Measurements from ENCODE around the gene MAP4K3.

MAP4K3 gene

DNA sequence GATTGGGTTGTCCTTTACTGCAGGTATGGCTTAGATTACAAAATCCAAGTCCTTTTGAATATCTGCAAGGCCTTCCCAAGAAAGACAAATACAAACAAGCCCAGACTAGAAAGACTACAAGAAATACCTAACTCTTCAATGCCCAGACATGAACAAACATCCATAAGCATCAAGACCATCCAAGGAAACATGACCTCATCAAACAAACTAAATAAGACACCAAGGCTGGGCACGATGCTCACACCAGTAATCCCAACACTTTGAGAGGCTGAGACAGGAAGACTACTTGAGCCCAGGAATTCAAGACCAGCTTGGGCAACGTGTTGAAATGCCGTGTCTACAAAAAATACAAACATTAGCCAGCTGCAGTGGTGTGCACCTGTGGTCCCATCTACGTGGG is 31.7 kb downstream of the MAP4K3 start:
- TF ChIP-seq, protein P1, sequence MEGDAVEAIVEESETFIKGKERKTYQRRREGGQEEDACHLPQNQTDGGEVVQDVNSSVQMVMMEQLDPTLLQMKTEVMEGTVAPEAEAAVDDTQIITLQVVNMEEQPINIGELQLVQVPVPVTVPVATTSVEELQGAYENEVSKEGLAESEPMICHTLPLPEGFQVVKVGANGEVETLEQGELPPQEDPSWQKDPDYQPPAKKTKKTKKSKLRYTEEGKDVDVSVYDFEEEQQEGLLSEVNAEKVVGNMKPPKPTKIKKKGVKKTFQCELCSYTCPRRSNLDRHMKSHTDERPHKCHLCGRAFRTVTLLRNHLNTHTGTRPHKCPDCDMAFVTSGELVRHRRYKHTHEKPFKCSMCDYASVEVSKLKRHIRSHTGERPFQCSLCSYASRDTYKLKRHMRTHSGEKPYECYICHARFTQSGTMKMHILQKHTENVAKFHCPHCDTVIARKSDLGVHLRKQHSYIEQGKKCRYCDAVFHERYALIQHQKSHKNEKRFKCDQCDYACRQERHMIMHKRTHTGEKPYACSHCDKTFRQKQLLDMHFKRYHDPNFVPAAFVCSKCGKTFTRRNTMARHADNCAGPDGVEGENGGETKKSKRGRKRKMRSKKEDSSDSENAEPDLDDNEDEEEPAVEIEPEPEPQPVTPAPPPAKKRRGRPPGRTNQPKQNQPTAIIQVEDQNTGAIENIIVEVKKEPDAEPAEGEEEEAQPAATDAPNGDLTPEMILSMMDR (IDR thresholded peaks at IDR 0.05; ENCODE audit: borderline replicate concordance, control extremely low read depth, extremely low read depth, insufficient read depth, missing control alignments) = no peak
- no peak for DNase-seq (ENCODE audit: low spot score)
- in situ Hi-C loops (cut with MboI; ENCODE audit: low sequenced_read_pairs, unreplicated experiment) = no loop called here

DNA sequence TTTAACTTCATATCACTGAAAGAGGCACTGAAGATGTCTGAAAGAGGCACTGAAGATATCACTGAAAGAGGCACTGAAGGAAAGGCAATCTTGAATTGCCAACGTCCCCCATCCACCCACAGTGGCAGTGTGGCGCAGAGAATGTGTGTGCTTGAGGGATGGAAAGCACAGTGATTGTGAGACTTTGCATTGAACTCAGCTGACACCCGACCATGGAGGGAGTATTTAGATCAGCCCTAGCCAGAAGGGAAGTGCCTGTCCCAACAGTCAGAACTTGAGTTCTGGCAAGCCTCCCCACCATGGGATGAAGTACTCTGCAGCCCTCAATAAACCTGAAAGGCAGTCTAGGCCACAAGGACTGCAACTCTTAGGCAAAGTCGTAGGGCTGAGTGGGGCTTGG is 33.8 kb downstream of the MAP4K3 start:
- in situ Hi-C loops (cut with MboI; ENCODE audit: low sequenced_read_pairs, unreplicated experiment) = no loop called here
- TF ChIP-seq, protein P1 (IDR thresholded peaks at IDR 0.05; ENCODE audit: borderline replicate concordance, control extremely low read depth, extremely low read depth, insufficient read depth, missing control alignments) = no peak

DNA sequence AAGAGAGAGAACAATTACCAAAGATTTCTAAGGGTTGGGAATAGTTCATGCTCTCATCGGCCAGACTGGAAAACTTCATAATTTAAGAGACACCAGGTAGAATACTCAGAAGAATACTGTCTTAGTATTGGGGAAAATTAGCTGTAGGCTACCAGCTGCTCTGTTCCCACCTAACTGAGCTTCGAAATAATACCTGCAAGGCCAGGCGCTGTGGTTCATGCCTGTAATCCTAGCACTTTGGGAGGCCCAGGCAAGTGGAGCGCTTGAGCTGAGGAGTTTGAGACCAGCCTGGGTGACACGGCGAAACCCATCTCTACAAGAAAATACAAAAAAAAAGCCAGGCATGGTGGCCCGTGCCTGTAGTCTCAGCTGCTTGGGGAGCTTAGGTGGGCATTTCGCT is 35.8 kb downstream of the MAP4K3 start:
- TF ChIP-seq, protein P1 (IDR thresholded peaks at IDR 0.05; ENCODE audit: borderline replicate concordance, control extremely low read depth, extremely low read depth, insufficient read depth, missing control alignments) = no peak
- in situ Hi-C loops (cut with MboI; ENCODE audit: low sequenced_read_pairs, unreplicated experiment) = no loop called here
- no peak for DNase-seq (ENCODE audit: low spot score)

More for the DNA sequence above, 33.8 kb downstream of the MAP4K3 start:
- no peak for DNase-seq (ENCODE audit: low spot score)

DNA sequence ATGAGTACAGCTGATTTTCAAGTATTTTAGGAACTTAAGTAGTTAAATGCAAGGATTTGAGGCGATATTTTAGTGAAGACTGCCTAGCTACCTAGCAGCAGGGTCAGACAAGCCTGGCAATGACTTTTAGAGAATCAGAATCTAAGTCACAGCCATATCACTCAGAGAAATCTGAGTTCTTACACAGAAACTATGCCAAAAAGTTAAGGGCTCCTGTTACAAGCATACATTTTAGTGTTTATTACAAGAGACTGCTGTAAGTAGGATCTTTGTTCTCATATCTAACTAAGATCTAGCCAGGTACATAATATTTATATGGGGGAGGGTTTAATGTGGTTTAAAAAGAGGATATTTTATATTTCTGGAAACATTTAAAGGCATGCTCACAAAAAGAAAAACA is 37.5 kb downstream of the MAP4K3 start:
- TF ChIP-seq, protein P1 (IDR thresholded peaks at IDR 0.05; ENCODE audit: borderline replicate concordance, control extremely low read depth, extremely low read depth, insufficient read depth, missing control alignments) = no peak
- DNase-seq (ENCODE audit: low spot score) = no peak
- in situ Hi-C loops (cut with MboI; ENCODE audit: low sequenced_read_pairs, unreplicated experiment) = loop anchor here (25.0 kb wide), 1 partner anchor 313 kb away; no protein-coding TSS in a partner anchor

DNA sequence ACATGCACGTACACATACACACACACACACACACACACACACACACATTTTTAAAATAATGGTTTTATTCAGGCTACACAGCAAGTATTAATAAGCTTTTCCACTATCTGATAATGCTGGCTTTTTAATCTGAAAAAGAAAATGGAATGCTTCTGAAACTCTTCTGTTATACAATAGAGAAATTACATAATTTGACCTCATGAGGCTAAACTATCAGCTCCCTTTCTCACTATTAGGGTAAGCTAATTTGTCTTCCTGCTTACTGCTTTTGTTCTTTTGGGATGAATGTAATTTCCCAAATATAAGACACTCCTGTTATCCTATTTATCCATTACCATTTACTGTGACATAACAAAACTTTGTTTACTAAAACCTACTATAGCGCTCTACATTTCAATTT is 41.8 kb downstream of the MAP4K3 start:
- TF ChIP-seq, protein P1 (IDR thresholded peaks at IDR 0.05; ENCODE audit: borderline replicate concordance, control extremely low read depth, extremely low read depth, insufficient read depth, missing control alignments) = no peak
- in situ Hi-C loops (cut with MboI; ENCODE audit: low sequenced_read_pairs, unreplicated experiment) = loop anchor here (25.0 kb wide), 1 partner anchor 317 kb away; no protein-coding TSS in a partner anchor
- DNase-seq (ENCODE audit: low spot score) = no peak

- TF ChIP-seq, protein P1 (IDR thresholded peaks at IDR 0.05; ENCODE audit: borderline replicate concordance, control extremely low read depth, extremely low read depth, insufficient read depth, missing control alignments) = no peak
- no peak for DNase-seq (ENCODE audit: low spot score)
- in situ Hi-C loops (cut with MboI; ENCODE audit: low sequenced_read_pairs, unreplicated experiment) = loop anchor here (25.0 kb wide), 1 partner anchor 318 kb away; no protein-coding TSS in a partner anchor
Measured at GRCh38 chr2:39394516-39394961, 42.5 kb downstream of the MAP4K3 start.
